GM04503 (cell line): ENCODE data around the gene MUSK.
"Not testable (repeated sequence)": the region's sequence is repeated elsewhere in the genome, so short reads cannot be mapped to it uniquely, and the experiment has no call there.

Experiments used
- DNase-seq: peaks from one replicate; pipeline ENCODE4 v3.0.0-alpha.2; 2012; ENCODE audit warnings: low read depth

The MUSK gene

GRCh38 chr9:110695846-110696245 lies 27.3 kb downstream of the MUSK start:
- not testable (repeated sequence) for DNase-seq

- DNase-seq = no peak
These were observed 32.4 kb downstream of the MUSK start for GRCh38 chr9:110700953-110701352.

GRCh38 chr9:110703669-110704068 lies 35.1 kb downstream of the MUSK start:
- no peak for DNase-seq

- DNase-seq = no peak
These were observed 38.8 kb downstream of the MUSK start for GRCh38 chr9:110707419-110707818.

- no peak for DNase-seq
These were observed 41.8 kb downstream of the MUSK start for GRCh38 chr9:110710420-110710819.

- no peak for DNase-seq
These were observed 44.4 kb downstream of the MUSK start for GRCh38 chr9:110712955-110713354.

GRCh38 chr9:110714314-110714713 lies 45.7 kb downstream of the MUSK start:
- DNase-seq = no peak

GRCh38 chr9:110728058-110728457 lies 59.5 kb downstream of the MUSK start:
- DNase-seq = no peak

GRCh38 chr9:110729641-110730040 lies 61.0 kb downstream of the MUSK start:
- DNase-seq = no peak

GRCh38 chr9:110731437-110732028 lies 62.9 kb downstream of the MUSK start:
- DNase-seq = no peak

- DNase-seq = no peak
These were observed 70.4 kb downstream of the MUSK start for GRCh38 chr9:110738982-110739381.

GRCh38 chr9:110742741-110743371 lies 74.3 kb downstream of the MUSK start:
- DNase-seq = no peak

GRCh38 chr9:110744715-110745384 lies 76.3 kb downstream of the MUSK start:
- peak; percentile 89 for DNase-seq

GRCh38 chr9:110745676-110746075 lies 77.1 kb downstream of the MUSK start:
- DNase-seq = no peak

GRCh38 chr9:110746211-110746930 lies 77.8 kb downstream of the MUSK start:
- DNase-seq = no peak

- DNase-seq = no peak
These were observed 79.8 kb downstream of the MUSK start for GRCh38 chr9:110748251-110748893.

- DNase-seq = no peak
These were observed 81.7 kb downstream of the MUSK start for GRCh38 chr9:110750272-110750671.

GRCh38 chr9:110751971-110752370 lies 83.4 kb downstream of the MUSK start:
- no peak for DNase-seq

- peak; percentile 94 for DNase-seq
These were observed 84.2 kb downstream of the MUSK start for GRCh38 chr9:110752766-110753165.

- peak; percentile 38 for DNase-seq
These were observed 85.2 kb downstream of the MUSK start for GRCh38 chr9:110753731-110754231.

GRCh38 chr9:110755179-110755578 lies 86.6 kb downstream of the MUSK start:
- DNase-seq = no peak

GRCh38 chr9:110758201-110758600 lies 89.6 kb downstream of the MUSK start:
- DNase-seq = no peak
